H9 (cell line): ENCODE results near the gene RDH5. TPM values are rescaled to one million over a fixed set of nuclear protein-coding genes. Genes with fewer than 3 reads are reported as not detected.

Experiments used
- DNase-seq: peaks from one replicate; pipeline ENCODE4 v3.0.0-alpha.2; 2017
- H2AFZ ChIP-seq: one replicate; pipeline ENCODE4 v1.6.1; 2013; ENCODE audit warnings: mild to moderate bottlenecking, low read length, control low read depth, moderate library complexity
- H2AK5ac ChIP-seq: 2 replicates; pipeline ENCODE4 v1.6.1; 2013; ENCODE audit warnings: low read length, control low read depth, mixed read lengths; ENCODE audit not compliant: insufficient read length
- H2BK120ac ChIP-seq: one replicate; pipeline ENCODE4 v1.6.1; 2013; ENCODE audit warnings: low read depth, mild to moderate bottlenecking, low read length, control low read depth, inconsistent platforms; ENCODE audit not compliant: poor library complexity, severe bottlenecking
- H2BK12ac ChIP-seq: 2 replicates; pipeline ENCODE4 v1.6.1; 2013; ENCODE audit warnings: low read length, control low read depth, mixed read lengths, low read depth; ENCODE audit not compliant: insufficient read length
- H2BK15ac ChIP-seq: 2 replicates; pipeline ENCODE4 v1.6.1; 2013; ENCODE audit warnings: low read depth, low read length, control low read depth
- H2BK20ac ChIP-seq: one replicate; pipeline ENCODE4 v1.6.1; 2013; ENCODE audit warnings: low read depth, mild to moderate bottlenecking, low read length, control low read depth, inconsistent platforms; ENCODE audit not compliant: poor library complexity, severe bottlenecking
- H2BK5ac ChIP-seq: 2 replicates; pipeline ENCODE4 v1.6.1; 2013; ENCODE audit warnings: low read length, control low read depth, mixed read lengths; ENCODE audit not compliant: insufficient read length
- H3K14ac ChIP-seq: 2 replicates; pipeline ENCODE4 v1.6.1; 2013; ENCODE audit warnings: low read length, control low read depth; ENCODE audit not compliant: insufficient read depth
- H3K18ac ChIP-seq: 2 replicates; pipeline ENCODE4 v1.6.1; 2013; ENCODE audit warnings: low read depth, mild to moderate bottlenecking, mixed read lengths, low read length, control low read depth; ENCODE audit not compliant: insufficient read length
- H3K23ac ChIP-seq: 2 replicates; pipeline ENCODE4 v1.6.1; 2013; ENCODE audit warnings: low read length, control low read depth, mixed read lengths, low read depth; ENCODE audit not compliant: insufficient read length
- H3K23me2 ChIP-seq: 2 replicates; pipeline ENCODE4 v1.6.1; 2013; ENCODE audit warnings: low read depth, mild to moderate bottlenecking, mixed read lengths, low read length, control low read depth; ENCODE audit not compliant: insufficient read length, poor library complexity, severe bottlenecking
- H3K27ac ChIP-seq: 2 replicates; pipeline ENCODE4 v1.5.1; 2013; ENCODE audit warnings: low read length, control low read depth, mixed read lengths, low read depth; ENCODE audit not compliant: insufficient read length
- H3K27me3 ChIP-seq: 2 replicates; pipeline ENCODE4 v1.6.1; 2013; ENCODE audit warnings: low read length, control low read depth, inconsistent platforms; ENCODE audit not compliant: insufficient read depth
- H3K4ac ChIP-seq: 2 replicates; pipeline ENCODE4 v1.6.1; 2013; ENCODE audit warnings: low read depth, mild to moderate bottlenecking, control low read depth, inconsistent platforms, low read length, moderate library complexity
- H3K4me1 ChIP-seq: 2 replicates; pipeline ENCODE4 v1.6.1; 2013; ENCODE audit warnings: low read length, control low read depth, inconsistent platforms; ENCODE audit not compliant: insufficient read depth
- H3K4me2 ChIP-seq: 2 replicates; pipeline ENCODE4 v1.6.1; 2013; ENCODE audit warnings: low read length, control low read depth, mixed read lengths; ENCODE audit not compliant: insufficient read length, insufficient read depth
- H3K56ac ChIP-seq: 2 replicates; pipeline ENCODE4 v1.6.1; 2013; ENCODE audit warnings: low read depth, mild to moderate bottlenecking, mixed read lengths, low read length, control low read depth; ENCODE audit not compliant: insufficient read length
- H3K79me1 ChIP-seq: 2 replicates; pipeline ENCODE4 v1.6.1; 2013; ENCODE audit warnings: low read depth, mild to moderate bottlenecking, moderate library complexity, low read length, control low read depth, inconsistent platforms; ENCODE audit not compliant: insufficient read depth, poor library complexity, severe bottlenecking
- H3K79me2 ChIP-seq: 2 replicates; pipeline ENCODE4 v1.6.1; 2013; ENCODE audit warnings: low read length, control low read depth, inconsistent platforms; ENCODE audit not compliant: insufficient read depth
- H3K9ac ChIP-seq: 2 replicates; pipeline ENCODE4 v1.6.1; 2013; ENCODE audit warnings: low read length, control low read depth, mixed read lengths; ENCODE audit not compliant: insufficient read length; ENCODE audit errors: extremely low read depth
- H3K9me3 ChIP-seq: one replicate; pipeline ENCODE4 v1.6.1; 2013; ENCODE audit warnings: low read depth, low read length, inconsistent platforms; ENCODE audit not compliant: control insufficient read depth
- H3T11ph ChIP-seq: one replicate; pipeline ENCODE4 v1.6.1; 2013; ENCODE audit warnings: mild to moderate bottlenecking, low read length, control low read depth, inconsistent platforms
- H4K20me1 ChIP-seq: one replicate; pipeline ENCODE4 v1.6.1; 2013; ENCODE audit not compliant: control insufficient read depth, insufficient read length, insufficient read depth
- H4K5ac ChIP-seq: 2 replicates; pipeline ENCODE4 v1.6.1; 2013; ENCODE audit warnings: low read depth, mild to moderate bottlenecking, mixed read lengths, low read length, control low read depth; ENCODE audit not compliant: insufficient read length
- H4K8ac ChIP-seq: replicated peaks from 2 replicates; pipeline ENCODE4 v1.6.1; 2013; ENCODE audit warnings: low read length, control low read depth, mixed read lengths, low read depth; ENCODE audit not compliant: insufficient read length
- H4K91ac ChIP-seq: 2 replicates; pipeline ENCODE4 v1.6.1; 2013; ENCODE audit warnings: low read depth, mild to moderate bottlenecking, moderate library complexity, mixed read lengths, low read length, control low read depth; ENCODE audit not compliant: insufficient read length
- H3K27ac Mint-ChIP-seq, 3 experiments: 2 replicates in 2 of 3; 3 replicates in 1 of 3; pipeline ENCODE4 v1.8.0; 2020 to 2021; ENCODE audit warnings: mixed read lengths in 3 of 3, mild to moderate bottlenecking in 1 of 3, moderate library complexity in 1 of 3
- H3K27me3 Mint-ChIP-seq: 2 replicates; pipeline ENCODE4 v1.8.0; 2021; ENCODE audit warnings: low read depth, mild to moderate bottlenecking, moderate library complexity, mixed read lengths
- H3K36me3 Mint-ChIP-seq, 3 experiments: 2 replicates in 2 of 3; 3 replicates in 1 of 3; pipeline ENCODE4 v1.8.0; 2020 to 2021; ENCODE audit warnings: low read depth in 3 of 3, mixed read lengths in 3 of 3; ENCODE audit not compliant: insufficient read depth in 1 of 3
- H3K4me1 Mint-ChIP-seq, 2 experiments: 2 replicates each; pipeline ENCODE4 v1.8.0; 2020; ENCODE audit warnings: mixed read lengths in 2 of 2
- H3K4me3 Mint-ChIP-seq, 2 experiments: 2 replicates in 1 of 2; 3 replicates in 1 of 2; pipeline ENCODE4 v1.8.0; 2020 to 2021; ENCODE audit warnings: mild to moderate bottlenecking in 2 of 2, mixed read lengths in 2 of 2, moderate library complexity in 1 of 2
- H3K9me3 Mint-ChIP-seq, 2 experiments: 2 replicates in 1 of 2; 3 replicates in 1 of 2; pipeline ENCODE4 v1.8.0; 2020; ENCODE audit warnings: mild to moderate bottlenecking in 2 of 2, mixed read lengths in 2 of 2, moderate library complexity in 1 of 2
- WGBS: extraction: QIAGEN DNeasy Blood & Tissue Kit; methylation state at CpG from one replicate; pipeline ENCODE4 v1.1.7; 2013; ENCODE audit warnings: missing lambda C conversion rate, low lambda C conversion rate, mixed read lengths; ENCODE audit not compliant: insufficient read length; ENCODE audit errors: extremely low coverage; 5-methylcytosine and 5-hydroxymethylcytosine counted together
- total RNA-seq: library from RNA; stranded (reverse); gene quantifications from 2 replicates; pipeline ENCODE4 v1.2.1, GENCODE V29; 2021
- TF ChIP-seq, protein P1 (sequence below): fragments of 200-600 bp; sonication (generic); conservative IDR thresholded peaks from 3 replicates; pipeline ENCODE4 v1.8.0; 2021; ENCODE audit warnings: antibody characterized with exemption, mild to moderate bottlenecking

RDH5 gene
- total RNA-seq, 1 experiment from 2014 or later: 6.6 TPM

DNA sequence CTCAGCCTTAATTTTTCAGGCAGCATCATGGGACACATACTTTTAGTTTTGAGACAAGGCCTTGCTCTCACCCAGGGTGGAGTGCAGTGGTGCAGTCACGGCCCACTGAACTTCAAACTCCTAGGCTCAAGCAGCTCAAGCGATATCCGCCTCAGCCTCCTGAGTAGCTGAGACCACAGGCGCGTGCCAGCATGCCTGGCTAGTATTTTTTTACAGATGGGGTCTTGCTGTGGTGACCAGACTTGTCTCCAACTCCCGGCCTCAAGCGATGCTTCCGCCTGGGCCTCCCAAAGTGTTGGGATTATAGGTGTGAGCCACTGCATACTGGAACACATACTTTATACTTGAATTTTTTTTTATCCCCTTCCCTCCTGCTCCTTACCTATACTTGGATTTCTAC is 2.8 kb downstream of the RDH5 start:
- WGBS: no CpG with 5 or more reads among the region's 8 CpGs
- Histone ChIP-seq H3K14ac (no peak overlapping the region), H3K27me3 (no peaks in the 10 kb centered on the region), H3K79me2 (peaks cover 7% of the 10 kb centered on the region; the same call in 1 of the 2 replicates), H3K4ac (no peak overlapping the region), H4K91ac (no peak overlapping the region), H3K4me1 (peaks cover 9% of the 10 kb centered on the region; the same call in 1 of the 2 replicates), H2BK5ac (no peak overlapping the region), H3K79me1 (peaks cover 7% of the 10 kb centered on the region), H4K8ac (no peak overlapping the region), H3K4me2 (no peak overlapping the region), H3K9me3 (no peaks in the 10 kb centered on the region), H3K18ac (no peak overlapping the region), H3K23me2 (peaks cover 9% of the 10 kb centered on the region), H4K5ac (no peak overlapping the region), H3K27ac (no peak overlapping the region), H3K23ac (no peak overlapping the region), H3K9ac (no peak overlapping the region), H3K56ac (no peak overlapping the region), H3T11ph (no peak overlapping the region), H2BK15ac (no peak overlapping the region), H2BK12ac (no peak overlapping the region), H2AK5ac (no peak overlapping the region), H2AFZ (no peak overlapping the region), H2BK120ac (no peak overlapping the region), H4K20me1 (no peaks in the 10 kb centered on the region), H2BK20ac (no peak overlapping the region)
- TF ChIP-seq, protein P1, sequence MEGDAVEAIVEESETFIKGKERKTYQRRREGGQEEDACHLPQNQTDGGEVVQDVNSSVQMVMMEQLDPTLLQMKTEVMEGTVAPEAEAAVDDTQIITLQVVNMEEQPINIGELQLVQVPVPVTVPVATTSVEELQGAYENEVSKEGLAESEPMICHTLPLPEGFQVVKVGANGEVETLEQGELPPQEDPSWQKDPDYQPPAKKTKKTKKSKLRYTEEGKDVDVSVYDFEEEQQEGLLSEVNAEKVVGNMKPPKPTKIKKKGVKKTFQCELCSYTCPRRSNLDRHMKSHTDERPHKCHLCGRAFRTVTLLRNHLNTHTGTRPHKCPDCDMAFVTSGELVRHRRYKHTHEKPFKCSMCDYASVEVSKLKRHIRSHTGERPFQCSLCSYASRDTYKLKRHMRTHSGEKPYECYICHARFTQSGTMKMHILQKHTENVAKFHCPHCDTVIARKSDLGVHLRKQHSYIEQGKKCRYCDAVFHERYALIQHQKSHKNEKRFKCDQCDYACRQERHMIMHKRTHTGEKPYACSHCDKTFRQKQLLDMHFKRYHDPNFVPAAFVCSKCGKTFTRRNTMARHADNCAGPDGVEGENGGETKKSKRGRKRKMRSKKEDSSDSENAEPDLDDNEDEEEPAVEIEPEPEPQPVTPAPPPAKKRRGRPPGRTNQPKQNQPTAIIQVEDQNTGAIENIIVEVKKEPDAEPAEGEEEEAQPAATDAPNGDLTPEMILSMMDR: no peak
- Mint-ChIP-seq H3K36me3 (peaks cover 21 to 54% (median 46%) of the 10 kb centered on the region in 3 experiments; a peak in 6 of 7 replicates), H3K4me1 (peaks cover 37 to 40% of the 10 kb centered on the region in 2 experiments), H3K27me3 (no peaks in the 10 kb centered on the region), H3K27ac (no peak overlapping the region), H3K4me3 (no peak overlapping the region; a peak in 1 of 5 replicates), H3K9me3 (no peaks in the 10 kb centered on the region; a peak in 1 of 5 replicates)
- no peak for DNase-seq
